H1 (cell line): ENCODE data around the gene E2F8. TPM values are rescaled to one million over a fixed set of nuclear protein-coding genes. Genes with fewer than 3 reads are reported as not detected.

Experiments
- CTCF ChIA-PET: fragments of 300-600 bp; sonication (Branson Sonifier 250); formaldehyde crosslinking; loops from one replicate; lab custom pipeline; 2021; ENCODE audit not compliant: partially characterized antibody; lab: Charles Lee
- POLR2A ChIA-PET: fragments of 300-600 bp; sonication (Branson Sonifier 250); formaldehyde crosslinking; loops from one replicate; lab custom pipeline; 2021; ENCODE audit warnings: inconsistent platforms; ENCODE audit not compliant: partially characterized antibody; lab: Charles Lee
- DNase-seq, 2 experiments: peaks; one replicate each; pipeline versions ENCODE4 v3.0.0 to v3.0.0-alpha.2; 2010 to 2022; ENCODE audit warnings: low spot score in 2 of 2, low read depth in 1 of 2, mixed read lengths in 1 of 2
- FAIRE-seq: peaks from 2 replicates; lab custom pipeline; 2011; peaks lifted over from hg19 to GRCh38; lab: Jason Lieb, UNC
- H2AFZ ChIP-seq: 2 replicates; pipeline ENCODE4 v1.8.1; 2012; ENCODE audit warnings: low read length, inconsistent platforms
- H2AK5ac ChIP-seq: 2 replicates; pipeline ENCODE4 v1.6.1; 2013; ENCODE audit warnings: low read depth, low read length
- H2BK120ac ChIP-seq: replicated peaks from 2 replicates; pipeline ENCODE3; 2013; ENCODE audit warnings: low read depth, low read length, inconsistent platforms
- H2BK12ac ChIP-seq: 2 replicates; pipeline ENCODE4 v1.6.1; 2013; ENCODE audit warnings: low read depth, low read length
- H2BK15ac ChIP-seq: 2 replicates; pipeline ENCODE4 v1.6.1; 2013; ENCODE audit warnings: low read length
- H2BK20ac ChIP-seq: 2 replicates; pipeline ENCODE4 v1.6.1; 2013; ENCODE audit warnings: low read length
- H2BK5ac ChIP-seq: 2 replicates; pipeline ENCODE4 v1.6.1; 2013; ENCODE audit warnings: low read depth, low read length
- H3K14ac ChIP-seq: 2 replicates; pipeline ENCODE4 v1.6.1; 2013; ENCODE audit warnings: inconsistent platforms; ENCODE audit not compliant: insufficient read length
- H3K18ac ChIP-seq: 2 replicates; pipeline ENCODE4 v1.6.1; 2013; ENCODE audit warnings: low read length; ENCODE audit errors: extremely low read depth
- H3K23ac ChIP-seq: 2 replicates; pipeline ENCODE4 v1.6.1; 2013; ENCODE audit warnings: inconsistent platforms; ENCODE audit not compliant: insufficient read length
- H3K23me2 ChIP-seq: 2 replicates; pipeline ENCODE4 v1.6.1; 2013; ENCODE audit warnings: low read depth, low read length
- H3K27ac ChIP-seq: 2 replicates; pipeline ENCODE4 v1.6.1; 2011; ENCODE audit warnings: low read depth, low read length, inconsistent platforms
- H3K27me3 ChIP-seq, 4 experiments: replicated peaks in 1 of 4; 1 replicate in 1 of 4; 2 replicates in 3 of 4; pipeline versions ENCODE4 v1.6.1 to v1.8.1; 2011 to 2013; ENCODE audit warnings: low read length in 3 of 4, mild to moderate bottlenecking in 3 of 4, inconsistent platforms in 2 of 4, mixed read lengths in 2 of 4, moderate library complexity in 1 of 4; ENCODE audit not compliant: control insufficient read depth in 3 of 4, insufficient read depth in 3 of 4; ENCODE audit errors: extremely low read depth in 1 of 4
- H3K36me3 ChIP-seq, 4 experiments: 2 replicates each; pipeline versions ENCODE4 v1.6.1 to v1.8.1; 2011 to 2013; ENCODE audit warnings: mild to moderate bottlenecking in 4 of 4, low read length in 3 of 4, moderate library complexity in 2 of 4, control low read depth in 1 of 4, inconsistent platforms in 1 of 4; ENCODE audit not compliant: insufficient read depth in 4 of 4, control insufficient read depth in 2 of 4
- H3K4ac ChIP-seq: replicated peaks from 2 replicates; pipeline ENCODE3; 2013; ENCODE audit warnings: low read length, low read depth, mixed read lengths, inconsistent platforms; ENCODE audit not compliant: insufficient read length
- H3K4me1 ChIP-seq, 4 experiments: replicated peaks in 1 of 4; 1 replicate in 1 of 4; 2 replicates in 3 of 4; pipeline versions ENCODE4 v1.6.1 to v1.8.1; 2011 to 2013; ENCODE audit warnings: low read length in 3 of 4, inconsistent platforms in 2 of 4, mixed read lengths in 1 of 4; ENCODE audit not compliant: insufficient read depth in 4 of 4, control insufficient read depth in 3 of 4
- H3K4me2 ChIP-seq, 2 experiments: 2 replicates each; pipeline versions ENCODE4 v1.6.1 to v1.8.1; 2011 to 2013; ENCODE audit warnings: low read depth in 2 of 2, low read length in 2 of 2, control low read depth in 1 of 2, inconsistent platforms in 1 of 2, mild to moderate bottlenecking in 1 of 2; ENCODE audit not compliant: insufficient read depth in 1 of 2
- H3K4me3 ChIP-seq, 4 experiments: fragments of 200-600, 300-600 bp in 1 of 4; sonication (generic), shearing (Covaris generic), sonication (Bioruptor Twin) in 1 of 4; 2 replicates each; pipeline versions ENCODE4 v1.5.1 to v1.8.1; 2011 to 2016; ENCODE audit warnings: low read length in 4 of 4, low read depth in 3 of 4, control low read depth in 2 of 4, inconsistent platforms in 2 of 4, mild to moderate bottlenecking in 2 of 4, mixed read lengths in 1 of 4, moderate library complexity in 1 of 4; ENCODE audit not compliant: insufficient read depth in 2 of 4; ENCODE audit errors: extremely low read depth in 1 of 4
- H3K56ac ChIP-seq: replicated peaks from 2 replicates; pipeline ENCODE3; 2013; ENCODE audit warnings: low read depth, mild to moderate bottlenecking, mixed read lengths, low read length, inconsistent platforms; ENCODE audit not compliant: insufficient read length
- H3K79me1 ChIP-seq: 2 replicates; pipeline ENCODE4 v1.6.1; 2013; ENCODE audit warnings: low read depth, low read length, control low read depth
- H3K79me2 ChIP-seq, 2 experiments: 2 replicates each; pipeline versions ENCODE4 v1.6.1 to v1.8.1; 2012 to 2013; ENCODE audit warnings: low read length in 2 of 2, mild to moderate bottlenecking in 2 of 2, inconsistent platforms in 1 of 2; ENCODE audit not compliant: insufficient read depth in 2 of 2, control insufficient read depth in 1 of 2
- H3K9ac ChIP-seq, 4 experiments: replicated peaks in 1 of 4; 1 replicate in 1 of 4; 2 replicates in 3 of 4; pipeline versions ENCODE4 v1.6.1 to v1.8.1; 2011 to 2013; ENCODE audit warnings: low read depth in 3 of 4, low read length in 3 of 4, control low read depth in 2 of 4, mild to moderate bottlenecking in 2 of 4, moderate library complexity in 2 of 4, inconsistent platforms in 1 of 4; ENCODE audit errors: extremely low read depth in 1 of 4
- H3K9me3 ChIP-seq, 2 experiments: 2 replicates each; pipeline versions ENCODE4 v1.6.1 to v1.8.1; 2012 to 2013; ENCODE audit warnings: mild to moderate bottlenecking in 2 of 2, moderate library complexity in 2 of 2, control low read depth in 1 of 2, inconsistent platforms in 1 of 2, low read depth in 1 of 2, low read length in 1 of 2, mixed read lengths in 1 of 2; ENCODE audit not compliant: insufficient read depth in 2 of 2
- H4K20me1 ChIP-seq, 2 experiments: replicated peaks in 1 of 2; 2 replicates each; pipeline versions ENCODE3 to v1.8.1; 2011 to 2013; ENCODE audit warnings: inconsistent platforms in 2 of 2, low read length in 2 of 2, mild to moderate bottlenecking in 1 of 2; ENCODE audit not compliant: insufficient read depth in 2 of 2, control insufficient read depth in 1 of 2
- H4K5ac ChIP-seq: 2 replicates; pipeline ENCODE4 v1.6.1; 2013; ENCODE audit warnings: low read length, low read depth, mixed read lengths, inconsistent platforms; ENCODE audit not compliant: insufficient read length
- H4K8ac ChIP-seq: 2 replicates; pipeline ENCODE4 v1.8.0; 2013; ENCODE audit warnings: mild to moderate bottlenecking, moderate library complexity, low read length, inconsistent platforms; ENCODE audit not compliant: insufficient read depth; ENCODE audit errors: extremely low read depth
- H4K91ac ChIP-seq: replicated peaks from 2 replicates; pipeline ENCODE3; 2013; ENCODE audit warnings: low read length, mixed read lengths, inconsistent platforms; ENCODE audit not compliant: insufficient read length
- BACH1 ChIP-seq: IDR thresholded peaks from 2 replicates; pipeline ENCODE4 v1.6.1; 2012; ENCODE audit warnings: low read length, improper control_type of control experiment
- CHD1 ChIP-seq: IDR thresholded peaks from 2 replicates; pipeline ENCODE4 v1.6.1; 2012; ENCODE audit warnings: low read depth, low read length, improper control_type of control experiment
- GTF2F1 ChIP-seq: IDR thresholded peaks from 2 replicates; pipeline ENCODE4 v1.6.1; 2012; ENCODE audit warnings: low read depth, low read length, improper control_type of control experiment, borderline replicate concordance
- KDM5A ChIP-seq: fragments of 200-600 bp; IDR thresholded peaks from 2 replicates; pipeline ENCODE4 v1.7.1; 2012; ENCODE audit warnings: mild to moderate bottlenecking, low read length, inconsistent platforms, mixed read lengths
- NRF1 ChIP-seq: IDR thresholded peaks from 2 replicates; pipeline ENCODE4 v1.6.1; 2011; ENCODE audit warnings: mild to moderate bottlenecking, low read depth, low read length, improper control_type of control experiment
- POLR2A ChIP-seq, 2 experiments: IDR thresholded peaks; 1 replicate in 1 of 2; 2 replicates in 1 of 2; pipeline ENCODE4 v1.6.1; 2011; ENCODE audit warnings: low read depth in 2 of 2, low read length in 2 of 2, mild to moderate bottlenecking in 2 of 2; ENCODE audit errors: control extremely low read depth in 1 of 2
- SP4 ChIP-seq: IDR thresholded peaks from 2 replicates; pipeline ENCODE4 v1.6.1; 2012; ENCODE audit warnings: low read length, inconsistent platforms
- SRF ChIP-seq: IDR thresholded peaks from 2 replicates; pipeline ENCODE4 v1.6.1; 2011; ENCODE audit warnings: mild to moderate bottlenecking, low read depth, low read length, moderate library complexity
- WGBS, 2 experiments: shearing (Covaris generic) in 1 of 2; methylation state at CpG; one replicate each; pipeline versions ENCODE4 v1.1.6 to v1.1.7; 2013 to 2015; ENCODE audit warnings: low lambda C conversion rate in 2 of 2, mixed read lengths in 2 of 2, inconsistent platforms in 1 of 2, low coverage in 1 of 2, missing lambda C conversion rate in 1 of 2; ENCODE audit not compliant: insufficient replicate concordance in 2 of 2, insufficient coverage in 1 of 2, insufficient read length in 1 of 2; ENCODE audit errors: extremely low coverage in 1 of 2, missing lambda C conversion rate in 1 of 2; 5-methylcytosine and 5-hydroxymethylcytosine counted together
- polyA plus RNA-seq, 7 experiments: library from polyadenylated mRNA; depleted of rRNA in 3 of 7; stranded (reverse) in 5 of 7; unstranded in 2 of 7; fragments of >200 nt in 5 of 7; fragments of 200-250 nt in 2 of 7; gene quantifications; 1 replicate in 5 of 7; 2 replicates in 1 of 7; 4 replicates in 1 of 7; pipeline versions ENCODE4 v1.2.1 to v1.2.3, GENCODE V29; 2011 to 2013; ENCODE audit warnings: missing spikeins in 2 of 7, mixed read lengths in 2 of 7
- total RNA-seq: library from RNA; stranded (reverse); fragmentation: NEBNext Ultra II Directional; extraction: Animal tissue kit (Norgen Biotek cat#: 25700); gene quantifications from 2 replicates; pipeline ENCODE4 v1.2.1, GENCODE V29; 2021
- TF ChIP-seq, protein P1 (sequence below): IDR thresholded peaks from 2 replicates; pipeline ENCODE4 v1.6.1; 2012; ENCODE audit warnings: inconsistent platforms

Gene E2F8
- total and polyA plus RNA-seq, 2 of the 8 experiments (the other 6 are each of a cell fraction or from before 2014, with no cell fraction given): 5.4 to 11.4 TPM

DNA sequence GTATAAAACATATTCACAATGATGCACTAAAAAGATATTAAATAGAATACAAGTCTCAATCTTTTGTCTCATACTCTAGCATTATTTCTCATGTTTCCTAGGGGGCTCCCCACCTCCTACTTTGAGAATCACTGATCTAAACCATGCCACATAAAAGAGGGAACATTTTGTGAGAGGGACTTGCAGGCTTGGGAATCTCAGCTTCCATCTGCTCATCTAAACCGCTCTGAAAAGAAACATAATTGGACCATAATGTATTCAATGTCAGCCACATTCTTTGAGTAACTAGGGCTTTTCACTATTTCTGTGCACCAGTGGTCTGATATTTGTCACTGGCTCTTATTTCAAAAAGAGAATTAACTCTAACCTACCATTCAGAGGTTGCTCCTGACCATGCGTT lies 32.6 kb downstream of the E2F8 start:
- no peak overlapping the region for H4K8ac ChIP-seq
- no peaks in the 10 kb centered on the region for H3K27me3 ChIP-seq
- FAIRE-seq: no peak
- no peak overlapping the region for H3K4me2 ChIP-seq
- H2BK120ac ChIP-seq: no peak overlapping the region
- no peak overlapping the region for H2AFZ ChIP-seq
- no peaks in the 10 kb centered on the region for H3K36me3 ChIP-seq
- H3K9ac ChIP-seq: no peak overlapping the region
- peaks cover 0 to 5% (median 2%) of the 10 kb centered on the region in 4 experiments; a peak in 3 of 7 replicates for H3K4me1 ChIP-seq
- H2BK20ac ChIP-seq: no peak overlapping the region
- H2BK12ac ChIP-seq: no peak overlapping the region
- TF ChIP-seq NRF1 (no peak), BACH1 (no peak), CHD1 (no peak), GTF2F1 (no peak), POLR2A (IDR thresholded peaks at IDR 0.05; ENCODE audit: control extremely low read depth in 1 of 2, low read depth in 2 of 2, low read length in 2 of 2) (no peak), SP4 (no peak), SRF (no peak), KDM5A (no peak)
- TF ChIP-seq, protein P1, sequence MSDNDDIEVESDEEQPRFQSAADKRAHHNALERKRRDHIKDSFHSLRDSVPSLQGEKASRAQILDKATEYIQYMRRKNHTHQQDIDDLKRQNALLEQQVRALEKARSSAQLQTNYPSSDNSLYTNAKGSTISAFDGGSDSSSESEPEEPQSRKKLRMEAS: no peak
- H2AK5ac ChIP-seq: no peak overlapping the region
- no peaks in the 10 kb centered on the region for H3K79me2 ChIP-seq
- 93% methylated on average over 2 of the region's 2 CpGs; no CpG with 5 or more reads in 1 of the 2 experiments for WGBS, 2 experiments
- CTCF ChIA-PET: interaction anchor here (0.6 to 1.2 kb wide), 2 partner anchors 131 to 1531 kb away, joined by 3 read pairs; no protein-coding TSS in a partner anchor
- H2BK15ac ChIP-seq: no peak overlapping the region
- no peak overlapping the region for H4K5ac ChIP-seq
- H2BK5ac ChIP-seq: no peak overlapping the region
- H3K23me2 ChIP-seq: 0 out of 2 replicates have a peak, but pooled peaks cover 3% of the 10 kb centered on the region
- no peaks in the 10 kb centered on the region for H4K20me1 ChIP-seq
- H3K4ac ChIP-seq: no peak overlapping the region
- H3K9me3 ChIP-seq: no peaks in the 10 kb centered on the region
- H3K27ac ChIP-seq: no peak overlapping the region
- H3K18ac ChIP-seq: no peak overlapping the region
- H3K79me1 ChIP-seq: no peaks in the 10 kb centered on the region
- H3K23ac ChIP-seq: no peak overlapping the region
- no peak overlapping the region for H3K4me3 ChIP-seq
- DNase-seq: no peak
- H3K56ac ChIP-seq: no peak overlapping the region
- POLR2A ChIA-PET: interaction anchor here (1.2 kb wide), 1 partner anchor 9 kb away, joined by 3 read pairs; no protein-coding TSS in a partner anchor
- H4K91ac ChIP-seq: no peak overlapping the region
- H3K14ac ChIP-seq: no peak overlapping the region
